CD4-positive, alpha-beta T cell treated with Interleukin-12 subunit alpha and Interleukin-12 subunit beta, for 1 hour (primary cell): Measurements from ENCODE around the gene RASGRF2.
"Not testable (repeated sequence)": the region's sequence is repeated elsewhere in the genome, so short reads cannot be mapped to it uniquely, and the experiment has no call there.

Source experiments
- DNase-seq: peaks from one replicate; pipeline ENCODE4 v3.0.0-alpha.2; 2020

Gene RASGRF2

GRCh38 chr5:81247441-81247972 lies 287.3 kb downstream of the RASGRF2 start:
- no peak for DNase-seq

- no peak for DNase-seq
These were observed 289.1 kb downstream of the RASGRF2 start for GRCh38 chr5:81249240-81249639.

GRCh38 chr5:81250004-81250403 lies 289.8 kb downstream of the RASGRF2 start:
- no peak for DNase-seq

GRCh38 chr5:81251922-81252321 lies 291.8 kb downstream of the RASGRF2 start:
- DNase-seq, result no peak

- DNase-seq, result no peak
These were observed 292.7 kb downstream of the RASGRF2 start for GRCh38 chr5:81252904-81253303.

GRCh38 chr5:81253875-81254274 lies 293.7 kb downstream of the RASGRF2 start:
- no peak for DNase-seq

- DNase-seq, result no peak
These were observed 294.9 kb downstream of the RASGRF2 start for GRCh38 chr5:81254886-81255559.

GRCh38 chr5:81256766-81257165 lies 296.6 kb downstream of the RASGRF2 start:
- DNase-seq, result no peak

- not testable (repeated sequence) for DNase-seq
These were observed 302.6 kb downstream of the RASGRF2 start for GRCh38 chr5:81262796-81263195.

GRCh38 chr5:81265101-81265500 lies 304.9 kb downstream of the RASGRF2 start:
- no peak for DNase-seq

GRCh38 chr5:81268521-81269196 lies 308.5 kb downstream of the RASGRF2 start:
- DNase-seq, result no peak

GRCh38 chr5:81269751-81270393 lies 309.7 kb downstream of the RASGRF2 start:
- no peak for DNase-seq

GRCh38 chr5:81270394-81271027 lies 310.3 kb downstream of the RASGRF2 start:
- not testable (repeated sequence) for DNase-seq
